Effector memory CD4-positive, alpha-beta T cell (primary cell): ENCODE results near the gene WDR86.

ENCODE experiments used
- DNase-seq, 3 donors: peaks; one replicate each; pipeline ENCODE4 v3.0.0-alpha.2; 2020
- H3K27ac ChIP-seq: 2 replicates; pipeline ENCODE4 v1.7.0; 2013; ENCODE audit warnings: mild to moderate bottlenecking, low read length, moderate library complexity; ENCODE audit not compliant: insufficient read depth, poor library complexity, severe bottlenecking
- H3K27me3 ChIP-seq: replicated peaks from 2 replicates; pipeline ENCODE4 v1.7.0; 2013; ENCODE audit warnings: mild to moderate bottlenecking, low read length; ENCODE audit not compliant: insufficient read depth, control insufficient read depth, poor library complexity, severe bottlenecking
- H3K36me3 ChIP-seq: 2 replicates; pipeline ENCODE4 v1.7.0; 2013; ENCODE audit warnings: mild to moderate bottlenecking, low read length, moderate library complexity; ENCODE audit not compliant: control insufficient read depth, insufficient read depth
- H3K4me1 ChIP-seq: 2 replicates; pipeline ENCODE4 v1.7.0; 2013; ENCODE audit warnings: low read length, mild to moderate bottlenecking; ENCODE audit not compliant: control insufficient read depth, insufficient read depth, poor library complexity, severe bottlenecking
- H3K4me3 ChIP-seq: 2 replicates; pipeline ENCODE4 v1.7.0; 2013; ENCODE audit warnings: low read length, low read depth, mild to moderate bottlenecking; ENCODE audit not compliant: insufficient read depth, poor library complexity, severe bottlenecking
- H3K9me3 ChIP-seq: 2 replicates; pipeline ENCODE4 v1.7.0; 2013; ENCODE audit warnings: mild to moderate bottlenecking, low read length, moderate library complexity; ENCODE audit not compliant: control insufficient read depth

WDR86 gene

GRCh38 chr7:151440799-151441445, 31.1 kb upstream of the WDR86 start:
- Histone ChIP-seq H3K36me3 (no peaks in the 10 kb centered on the region), H3K9me3 (no peaks in the 10 kb centered on the region), H3K27me3 (no peaks in the 10 kb centered on the region), H3K4me3 (no peak overlapping the region), H3K27ac (peak overlapping the region; percentile 41), H3K4me1 (peaks cover 27% of the 10 kb centered on the region)
- no peak for DNase-seq

GRCh38 chr7:151439855-151440798, 30.3 kb upstream of the WDR86 start, which contains the start of gene CRYGN:
CRYGN (minus strand) TSS chr7:151440141; CDS start chr7:151439917, 224 bp downstream.
- no peaks in the 10 kb centered on the region for H3K36me3 ChIP-seq
- H3K9me3 ChIP-seq: no peaks in the 10 kb centered on the region
- H3K27me3 ChIP-seq: no peaks in the 10 kb centered on the region
- peak within 1 kb of the TSS; percentile 37 for H3K4me3 ChIP-seq
- peak within 1 kb of the TSS; percentile 41 for H3K27ac ChIP-seq
- DNase-seq: no peak
- H3K4me1 ChIP-seq: peaks cover 27% of the 10 kb centered on the region

DNA sequence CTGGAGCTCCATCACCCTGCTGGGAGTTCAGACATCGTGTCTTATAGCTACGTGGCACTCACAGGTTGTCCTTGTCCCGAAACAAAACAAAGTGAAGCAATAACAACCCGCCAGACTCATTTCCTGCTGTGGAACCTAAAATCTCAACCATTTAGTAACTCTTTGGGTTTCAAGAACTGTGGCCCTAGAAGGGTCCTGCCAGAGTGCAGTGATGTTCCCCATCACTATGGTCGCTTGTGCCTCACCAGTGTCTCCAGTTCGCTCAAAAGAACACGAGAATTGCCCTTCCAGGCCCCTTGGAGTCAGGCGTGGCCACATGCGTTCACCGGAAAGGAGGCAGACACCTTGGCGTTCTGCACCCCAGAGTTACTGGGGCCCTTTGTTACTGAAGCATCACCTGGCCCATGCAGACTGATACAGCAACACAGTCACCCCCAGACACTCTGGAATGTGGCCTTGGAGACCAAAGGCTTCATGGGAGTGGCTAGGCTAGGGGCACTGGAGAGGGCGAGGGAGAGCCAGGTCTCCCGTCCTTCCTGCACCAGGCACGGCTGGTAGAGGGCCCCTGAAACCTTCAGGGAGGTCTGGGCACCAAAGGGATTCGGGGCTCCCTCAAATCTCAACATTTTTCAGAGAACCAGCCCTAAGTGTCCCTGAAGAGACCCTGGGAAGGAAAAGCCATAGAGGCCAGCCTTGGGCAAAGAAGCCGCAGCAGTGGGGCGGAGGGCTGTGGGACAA, 29.2 kb upstream of the WDR86 start:
- DNase-seq: no peak
- H3K27me3 ChIP-seq: no peaks in the 10 kb centered on the region
- H3K4me1 ChIP-seq: peaks cover 29% of the 10 kb centered on the region
- H3K36me3 ChIP-seq: no peaks in the 10 kb centered on the region
- H3K27ac ChIP-seq: no peak overlapping the region
- no peaks in the 10 kb centered on the region for H3K9me3 ChIP-seq
- H3K4me3 ChIP-seq: no peak overlapping the region

DNA sequence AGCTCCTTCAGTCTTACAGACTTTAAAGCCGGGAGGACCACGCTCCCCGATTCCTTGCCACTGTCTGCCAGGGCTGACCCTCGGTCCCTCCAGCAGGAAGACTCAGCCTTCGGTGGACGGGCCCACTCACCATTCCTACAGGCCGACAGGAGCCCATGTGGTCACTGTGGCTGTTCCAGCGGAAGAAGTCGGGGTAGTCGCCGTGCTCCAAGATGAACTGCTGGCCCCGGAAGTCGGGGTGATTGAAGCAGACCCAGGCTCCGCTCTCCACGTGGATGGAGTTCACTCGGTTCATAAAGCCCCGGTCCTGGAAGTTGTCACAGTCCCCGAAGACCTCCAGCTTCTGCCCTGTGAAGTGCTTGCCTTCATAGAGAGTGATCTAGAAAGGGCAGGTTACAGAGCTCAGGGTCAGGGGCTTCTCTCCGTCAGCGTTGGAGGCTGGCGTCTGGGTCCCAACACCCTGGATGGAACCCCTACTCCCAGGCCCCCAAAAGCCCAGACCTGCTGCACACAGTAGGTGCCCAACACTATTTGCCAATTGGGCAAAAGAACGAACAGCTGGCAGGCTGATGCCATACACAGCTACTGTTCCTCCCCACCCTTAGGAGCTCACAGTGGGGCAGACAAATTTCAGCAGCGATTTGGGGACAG, 28.2 kb upstream of the WDR86 start:
- peaks cover 39% of the 10 kb centered on the region for H3K4me1 ChIP-seq
- H3K27ac ChIP-seq: no peak overlapping the region
- H3K9me3 ChIP-seq: no peaks in the 10 kb centered on the region
- H3K36me3 ChIP-seq: no peaks in the 10 kb centered on the region
- no peak overlapping the region for H3K4me3 ChIP-seq
- no peak for DNase-seq
- H3K27me3 ChIP-seq: no peaks in the 10 kb centered on the region

DNA sequence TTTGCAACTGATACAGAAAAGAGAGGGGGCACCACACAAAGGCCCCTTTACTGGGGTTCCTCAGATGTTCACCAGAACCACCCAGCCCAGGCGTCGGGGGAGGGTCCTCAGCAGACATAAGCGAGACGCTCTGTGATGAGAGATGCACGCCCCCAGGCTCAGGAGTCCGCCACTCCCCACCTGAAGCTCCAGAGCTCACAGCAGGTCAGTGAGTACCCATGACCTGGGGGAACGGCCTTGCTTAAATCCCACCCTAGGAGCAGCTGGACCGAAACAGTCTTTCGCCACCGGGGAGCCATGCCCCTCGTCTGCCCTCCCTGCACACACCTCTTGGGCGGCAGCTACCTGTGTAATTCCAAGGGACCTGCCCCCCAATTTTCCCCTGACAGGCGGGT, 27.3 kb upstream of the WDR86 start:
- Histone ChIP-seq H3K4me1 (peaks cover 48% of the 10 kb centered on the region), H3K27ac (no peak overlapping the region)
- DNase-seq: no peak

GRCh38 chr7:151436446-151437158, 26.8 kb upstream of the WDR86 start:
- H3K4me3 ChIP-seq: no peak overlapping the region
- DNase-seq: no peak
- no peaks in the 10 kb centered on the region for H3K27me3 ChIP-seq
- no peaks in the 10 kb centered on the region for H3K36me3 ChIP-seq
- peaks cover 53% of the 10 kb centered on the region for H3K4me1 ChIP-seq
- no peaks in the 10 kb centered on the region for H3K9me3 ChIP-seq
- H3K27ac ChIP-seq: no peak overlapping the region

More for the DNA sequence above, 27.3 kb upstream of the WDR86 start:
- Histone ChIP-seq H3K36me3 (no peaks in the 10 kb centered on the region), H3K9me3 (no peaks in the 10 kb centered on the region), H3K27me3 (no peaks in the 10 kb centered on the region), H3K4me3 (no peak overlapping the region)

- no peak overlapping the region for H3K4me3 ChIP-seq
- H3K4me1 ChIP-seq: peaks cover 52% of the 10 kb centered on the region
- no peaks in the 10 kb centered on the region for H3K27me3 ChIP-seq
- H3K9me3 ChIP-seq: no peaks in the 10 kb centered on the region
- H3K36me3 ChIP-seq: no peaks in the 10 kb centered on the region
- no peak overlapping the region for H3K27ac ChIP-seq
- no peak for DNase-seq
Measured at GRCh38 chr7:151435971-151436370, 26.1 kb upstream of the WDR86 start.

- DNase-seq: no peak
- H3K9me3 ChIP-seq: no peaks in the 10 kb centered on the region
- H3K4me1 ChIP-seq: peaks cover 52% of the 10 kb centered on the region
- no peak overlapping the region for H3K27ac ChIP-seq
- H3K27me3 ChIP-seq: no peaks in the 10 kb centered on the region
- H3K4me3 ChIP-seq: no peak overlapping the region
- H3K36me3 ChIP-seq: no peaks in the 10 kb centered on the region
Measured at GRCh38 chr7:151435103-151435916, 25.5 kb upstream of the WDR86 start.
